DMS153 (cell line): Measurements from ENCODE around the gene TIMELESS.
"Not testable (repeated sequence)": the region's sequence is repeated elsewhere in the genome, so short reads cannot be mapped to it uniquely, and the experiment has no call there.

ENCODE experiments used
- DNase-seq: peaks from one replicate; lab custom pipeline; 2025; lab: John Stamatoyannopoulos, UW

Gene TIMELESS

DNA sequence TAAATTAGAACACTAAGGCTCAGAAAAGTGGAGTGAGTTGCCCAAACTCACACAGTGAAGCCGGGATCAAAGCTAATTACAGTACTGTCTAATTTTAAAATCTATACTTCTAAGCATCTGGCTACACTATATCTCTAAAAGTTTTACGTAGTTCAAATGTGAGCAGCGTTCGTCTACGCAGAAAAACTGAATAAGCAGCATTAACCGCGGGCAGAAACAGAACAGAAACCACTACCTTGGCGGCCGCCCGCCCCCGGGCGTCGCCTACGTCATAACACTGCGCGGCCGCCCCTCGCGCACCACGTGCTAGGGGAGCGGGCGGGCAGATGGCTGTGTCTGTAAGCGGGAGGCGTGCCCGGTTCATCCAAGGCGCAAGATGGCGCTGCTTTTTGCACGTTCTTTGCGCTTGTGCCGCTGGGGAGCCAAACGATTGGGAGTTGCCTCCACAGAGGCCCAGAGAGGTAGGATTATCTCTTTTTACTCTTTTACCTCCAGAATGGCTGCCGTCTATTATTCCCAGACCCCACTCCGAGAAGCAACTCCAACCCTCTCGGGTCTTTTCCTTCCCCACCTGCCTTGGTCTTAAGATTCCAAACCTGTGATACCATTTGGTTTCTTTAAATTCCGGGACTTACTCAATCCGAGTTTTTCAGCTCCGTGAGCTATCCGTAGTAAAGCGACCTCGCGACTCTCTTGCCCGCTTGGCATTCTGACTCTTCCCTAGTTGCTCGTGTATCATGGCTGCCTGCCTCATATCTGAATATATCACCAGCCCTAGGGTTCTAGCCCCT lies 19.2 kb upstream of the TIMELESS start, which contains the start of gene SPRYD4:
TSS of gene SPRYD4 (plus strand) at position 363 of the 791 bp plus-strand sequence. CDS start at position 377, 14 bp downstream.
- peak; percentile 87 for DNase-seq

DNA sequence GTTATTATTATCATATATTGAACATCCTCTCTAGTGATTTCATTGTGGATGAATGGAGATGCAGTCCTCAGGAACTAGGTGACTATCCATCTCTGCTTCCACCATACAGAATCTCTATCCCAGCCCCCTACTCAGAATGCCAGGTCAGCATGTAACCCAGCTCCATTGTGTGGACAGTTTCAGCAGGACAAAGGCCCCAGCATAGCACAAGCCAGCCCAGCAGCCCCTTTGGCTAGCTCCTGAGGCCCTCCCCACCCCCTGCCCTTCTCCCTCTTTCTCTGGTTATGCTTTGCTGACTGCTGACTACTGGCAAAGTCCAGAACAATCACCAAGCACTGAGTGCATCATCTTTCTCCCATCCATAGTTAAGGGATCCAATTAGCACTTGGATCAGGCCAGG lies 13.3 kb upstream of the TIMELESS start:
- DNase-seq: no peak

DNA sequence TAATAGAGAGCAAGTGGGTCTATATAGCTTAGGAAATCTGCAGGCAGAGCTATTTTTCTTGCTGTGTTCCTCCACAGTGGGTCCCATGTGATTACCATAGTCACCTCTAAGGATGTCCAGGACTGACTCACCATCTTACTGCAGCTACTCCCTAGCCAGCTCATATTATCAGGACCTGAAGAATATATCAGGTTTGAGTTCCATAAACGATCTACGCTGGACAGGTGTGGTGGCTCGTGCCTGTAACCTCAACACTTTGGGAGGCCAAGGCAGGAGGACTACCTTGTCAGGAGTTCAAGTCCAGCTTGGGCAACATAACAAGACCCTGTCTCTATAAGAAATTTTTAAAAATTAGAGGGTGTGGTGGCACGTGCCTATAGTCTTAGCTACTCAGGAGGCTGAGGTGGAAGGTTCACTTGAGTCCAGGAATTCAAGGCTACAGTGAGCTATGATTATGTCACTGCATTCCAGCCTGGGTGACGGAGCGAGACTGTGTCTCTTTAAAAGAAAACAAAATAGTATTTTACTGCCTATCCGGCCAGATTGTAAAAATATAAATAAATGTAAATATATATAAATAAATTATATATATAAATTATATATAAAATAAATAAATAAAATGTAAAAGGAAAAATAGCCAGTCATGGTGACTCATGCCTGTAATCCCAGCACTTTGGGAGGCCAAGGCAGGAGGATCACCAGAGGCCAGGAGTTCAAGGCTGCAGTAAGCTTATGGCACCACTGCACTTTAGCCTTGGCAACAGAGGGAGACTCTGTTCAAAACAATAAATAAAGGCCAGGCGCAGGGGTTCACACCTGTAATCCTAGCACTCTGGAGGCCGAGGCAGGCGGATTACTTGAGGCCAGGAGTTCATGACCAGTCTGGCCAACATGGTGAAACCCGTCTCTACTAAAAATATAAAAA lies 12.3 kb upstream of the TIMELESS start:
- DNase-seq: no peak

DNA sequence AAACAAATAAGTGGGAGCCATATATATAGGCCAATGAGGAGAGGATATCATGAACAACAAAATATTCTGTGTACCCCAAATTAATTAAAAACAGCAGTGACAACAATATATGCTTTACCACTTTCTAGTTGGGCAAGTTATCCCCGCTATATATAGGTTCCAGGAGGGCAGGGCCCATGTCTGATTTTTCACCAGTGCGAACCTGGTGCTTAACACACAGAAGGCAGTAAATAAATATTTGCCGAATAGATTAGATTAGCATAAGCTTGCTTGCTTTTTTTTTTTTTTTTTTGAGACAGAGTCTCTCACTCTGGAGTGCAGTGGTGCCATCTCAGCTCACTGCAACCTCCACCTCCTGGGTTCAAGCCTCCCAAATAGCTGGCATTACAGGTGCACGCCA lies 8.6 kb upstream of the TIMELESS start:
- no peak for DNase-seq

DNA sequence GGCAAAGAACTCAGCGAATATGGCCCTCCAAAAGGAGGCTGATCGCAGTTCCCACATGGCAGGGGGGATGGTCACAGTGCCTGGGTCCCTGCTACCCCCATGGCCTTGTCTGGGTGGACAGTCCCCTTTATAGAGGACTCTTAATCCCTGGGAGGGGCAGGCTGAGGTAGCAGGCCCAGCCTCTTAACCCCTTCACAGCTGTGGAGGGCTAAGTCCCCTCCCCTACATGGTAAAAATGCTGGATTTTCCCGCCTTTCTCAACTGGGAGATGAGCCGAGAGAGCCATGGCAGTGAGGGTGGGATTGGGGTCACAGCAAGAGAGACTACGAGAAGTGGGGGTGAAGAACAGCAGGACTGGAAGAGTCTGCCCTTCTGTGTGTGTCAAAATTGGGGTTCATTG lies 5.3 kb upstream of the TIMELESS start, which contains the start of gene MIP:
TSS of gene MIP (minus strand) at position 101 of the 400 bp plus-strand sequence. CDS start at position 57, 44 bp downstream.
- no peak for DNase-seq

DNA sequence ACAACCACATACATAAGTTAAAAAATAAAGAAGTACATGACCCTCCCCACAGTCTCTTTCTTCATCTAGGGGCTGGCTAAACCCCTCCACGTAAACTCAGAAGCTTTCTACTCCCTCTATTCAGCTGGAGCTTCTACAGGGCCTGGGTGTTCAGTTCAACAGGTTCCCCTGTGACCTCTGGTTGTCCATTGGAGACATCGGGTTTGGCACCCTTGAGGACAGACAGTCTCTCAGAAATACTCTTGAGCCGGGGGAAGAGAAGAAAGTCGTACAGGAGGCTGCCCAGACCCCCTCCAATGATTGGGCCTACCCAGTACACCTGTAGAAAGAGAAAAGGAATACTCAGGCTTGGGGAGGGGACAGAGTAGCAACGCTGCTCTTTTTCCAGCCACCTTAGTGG lies 1.9 kb upstream of the TIMELESS start:
- no peak for DNase-seq

DNA sequence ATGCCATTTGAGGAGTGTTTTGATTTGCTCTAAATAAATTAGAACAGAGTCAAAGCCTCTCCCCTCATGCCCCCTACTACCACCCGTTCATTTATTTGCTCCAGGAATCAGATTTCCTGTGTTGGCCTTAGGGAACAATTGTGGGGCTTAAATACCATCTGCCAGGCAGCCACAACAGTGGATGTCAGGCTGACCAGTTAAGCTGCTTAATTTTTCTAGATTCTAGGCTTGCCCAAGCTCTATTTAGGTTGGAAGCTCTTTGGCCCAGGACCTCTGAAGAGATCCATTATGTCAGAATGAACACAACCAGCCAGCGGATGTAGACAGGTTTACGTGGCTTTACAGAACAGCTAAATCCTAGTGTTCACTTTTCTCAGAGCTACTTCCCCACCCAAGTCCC lies 1.0 kb upstream of the TIMELESS start:
- no peak for DNase-seq

DNA sequence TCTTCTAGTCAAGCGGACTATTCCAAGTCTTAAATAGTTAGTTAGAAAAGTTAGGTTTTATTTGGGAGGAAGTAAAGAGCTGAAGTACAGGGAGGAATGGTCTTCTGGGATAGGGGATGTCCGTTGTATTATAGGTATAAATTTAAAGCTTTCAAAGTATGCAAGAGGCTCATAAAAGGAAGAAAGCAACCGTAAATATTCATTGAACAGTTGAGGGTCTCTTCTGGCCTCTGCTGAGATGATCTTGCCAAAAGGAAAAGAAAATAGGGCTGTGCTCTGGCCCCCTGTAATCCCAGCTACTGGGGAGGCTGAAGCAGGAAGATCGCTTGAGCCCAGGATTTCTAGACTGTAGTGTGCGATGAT lies 377 bp upstream of the TIMELESS start:
- DNase-seq: no peak

DNA sequence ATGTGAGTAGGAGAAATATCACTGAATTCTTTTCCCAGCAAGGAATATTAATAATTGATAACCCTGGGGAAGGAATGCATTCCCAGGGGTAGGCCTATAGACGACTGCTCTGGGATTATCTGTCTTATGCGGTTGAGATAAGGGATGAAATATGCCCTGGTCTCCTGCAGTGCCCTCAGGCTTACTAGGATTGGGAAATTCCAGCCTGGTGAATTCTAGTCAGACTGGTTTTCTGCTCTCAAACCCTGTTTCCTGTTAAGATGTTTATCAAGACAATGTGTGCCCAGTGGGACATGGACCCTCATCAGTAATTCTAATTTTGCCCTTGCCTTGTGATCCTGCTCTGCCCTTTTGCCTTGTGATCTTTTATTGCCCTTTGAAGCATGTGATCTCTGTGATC lies 6.0 kb downstream of the TIMELESS start:
- not testable (repeated sequence) for DNase-seq

DNA sequence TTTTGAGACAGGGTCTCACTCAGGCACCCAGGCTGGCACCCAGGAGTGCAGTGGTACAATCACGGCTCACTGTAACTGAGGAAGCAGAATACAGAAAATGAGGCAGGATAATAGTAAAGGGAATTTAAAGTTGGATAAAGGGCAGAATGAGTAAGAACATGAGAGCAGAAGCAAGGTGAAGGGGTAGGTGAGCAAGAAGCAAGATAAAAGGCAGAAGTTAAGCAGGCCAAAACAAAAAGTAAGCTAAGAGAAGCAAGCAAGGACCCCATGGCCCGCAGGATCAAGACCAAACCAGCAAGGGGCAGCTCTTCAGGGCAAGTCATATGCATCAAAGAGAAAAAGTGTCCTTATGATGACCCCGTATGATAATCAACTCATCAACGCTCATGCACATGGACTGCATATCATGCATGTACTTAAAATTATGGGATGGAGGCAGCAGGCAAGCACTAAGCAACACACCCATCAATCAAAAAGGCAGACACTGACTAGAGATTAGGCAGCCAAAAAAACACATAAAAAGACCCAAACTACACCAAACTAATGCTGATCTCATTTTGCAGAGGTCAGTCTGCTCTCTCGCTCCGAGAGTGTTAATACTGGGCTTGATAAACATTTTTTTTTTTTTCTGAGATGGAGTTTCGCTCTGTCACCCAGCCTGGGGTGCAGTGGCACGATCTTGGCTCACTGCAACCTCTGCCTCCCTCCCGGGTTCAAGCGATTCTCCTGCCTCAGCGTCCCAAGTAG lies 11.6 kb downstream of the TIMELESS start:
- DNase-seq: no peak

DNA sequence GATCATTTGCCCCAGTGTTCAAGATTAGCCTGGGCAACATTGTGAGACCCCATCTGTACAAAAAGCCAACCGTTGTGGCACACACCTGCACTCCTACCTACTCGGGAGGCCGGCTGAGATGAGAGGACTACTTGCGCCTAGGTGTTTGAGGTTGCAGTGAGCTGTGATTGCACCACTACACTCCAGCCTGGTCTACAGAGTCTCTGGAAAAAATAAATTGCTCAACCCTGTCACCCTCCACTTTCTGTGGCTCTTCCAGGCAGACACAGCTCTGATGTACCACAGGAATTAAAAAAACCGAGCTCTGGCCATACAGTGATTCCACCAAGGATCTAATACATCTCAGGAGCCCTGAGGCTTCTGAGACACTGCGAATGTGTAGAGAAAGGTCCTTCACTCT lies 14.4 kb downstream of the TIMELESS start:
- DNase-seq: no peak

DNA sequence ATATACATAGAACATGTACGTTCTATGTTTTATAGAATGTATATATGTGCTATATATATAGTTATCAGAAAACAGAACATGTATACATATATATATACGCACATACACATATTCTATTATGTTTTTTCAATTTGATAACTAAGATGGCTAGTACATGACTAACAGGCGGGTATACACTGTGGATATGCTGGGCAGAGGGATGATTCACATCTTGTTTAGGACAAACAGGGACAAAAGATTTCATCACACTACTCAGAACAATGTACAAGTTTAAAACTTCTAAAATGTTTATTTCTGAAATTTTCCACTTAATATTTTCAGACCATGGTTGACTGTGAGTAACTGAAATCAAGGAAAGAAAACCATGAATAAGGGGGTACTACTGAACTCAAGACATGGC lies 17.4 kb downstream of the TIMELESS start:
- no peak for DNase-seq

DNA sequence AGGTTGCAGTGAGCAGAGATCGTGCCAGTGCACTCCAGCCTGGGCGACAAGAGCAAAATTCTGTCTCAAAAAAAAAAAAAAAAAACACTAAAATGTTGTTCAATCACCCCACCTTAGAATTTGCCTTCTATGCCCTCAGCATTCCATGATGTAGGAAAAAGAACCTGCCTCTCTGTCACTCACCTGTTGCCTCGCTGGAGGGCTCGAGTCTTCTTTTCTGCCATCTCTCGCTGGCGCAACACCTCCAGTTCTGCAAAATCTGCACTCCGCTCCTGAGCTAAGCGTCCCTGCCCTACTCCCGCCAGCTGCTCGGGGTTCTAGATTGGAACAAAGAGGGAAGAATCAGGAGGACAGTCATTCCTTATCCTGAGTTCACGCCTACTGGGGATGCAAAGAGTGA lies 17.9 kb downstream of the TIMELESS start:
- DNase-seq: no peak

DNA sequence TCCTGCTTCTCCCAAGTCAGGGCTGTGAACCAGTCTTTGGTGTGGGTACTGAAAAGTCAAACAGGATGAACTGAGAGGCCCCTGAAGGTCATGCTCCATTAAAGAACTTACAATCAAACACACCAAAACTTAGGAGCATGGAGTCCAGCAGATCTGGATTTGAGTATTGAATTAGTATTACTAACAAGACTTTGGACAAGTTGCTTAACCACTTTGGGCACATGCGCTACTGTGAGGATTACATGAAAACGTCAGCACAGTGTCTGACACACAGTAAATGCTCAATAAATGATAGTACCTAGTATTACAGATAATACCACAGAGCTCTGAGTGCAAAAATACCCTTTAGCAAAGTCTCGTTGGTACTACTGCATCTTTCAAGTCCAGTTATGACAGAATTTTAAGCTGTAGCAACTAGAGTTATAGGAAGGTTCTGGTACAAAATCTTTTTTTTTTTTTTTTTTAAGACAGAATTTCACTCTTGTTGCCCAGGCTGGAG lies 23.2 kb downstream of the TIMELESS start:
- no peak for DNase-seq

DNA sequence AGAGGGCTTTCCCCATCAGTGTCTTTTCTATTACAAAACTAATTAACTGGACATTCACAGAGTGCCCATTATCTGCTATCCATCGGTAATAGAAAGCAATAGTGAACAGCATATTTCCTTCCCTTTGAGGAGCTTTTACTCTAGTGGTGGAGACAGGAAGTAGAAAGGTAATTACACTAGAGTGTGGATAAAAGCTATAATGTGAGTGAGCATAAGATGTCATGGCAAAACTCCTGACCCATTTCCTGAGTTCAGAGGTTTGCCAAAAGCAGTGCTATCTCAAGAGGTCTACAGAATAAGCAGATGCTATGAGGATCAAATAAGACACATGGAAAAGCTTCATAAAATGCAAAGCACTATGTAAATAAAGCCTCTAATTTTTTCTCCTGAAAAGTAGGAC lies 24.0 kb downstream of the TIMELESS start:
- DNase-seq: peak; percentile 18

DNA sequence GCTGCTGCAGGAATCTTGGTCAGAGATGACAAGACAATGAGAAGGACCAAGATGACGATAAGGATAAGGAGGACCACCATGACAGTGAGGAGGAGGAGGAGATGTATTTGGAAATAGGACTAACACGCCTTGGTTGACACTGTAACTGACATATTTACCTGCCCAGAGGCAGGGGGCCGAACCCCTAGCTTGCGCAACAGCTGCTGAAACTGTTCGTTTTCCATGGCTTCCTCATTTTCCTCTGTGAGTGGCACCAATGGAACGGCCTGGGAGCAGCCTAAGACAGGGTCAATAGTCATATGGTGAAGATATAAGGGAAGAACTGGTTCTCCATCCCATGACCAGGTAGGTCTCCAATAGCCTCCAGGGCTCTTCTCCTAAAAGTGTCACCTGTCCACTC lies 28.8 kb downstream of the TIMELESS start:
- DNase-seq: no peak

DNA sequence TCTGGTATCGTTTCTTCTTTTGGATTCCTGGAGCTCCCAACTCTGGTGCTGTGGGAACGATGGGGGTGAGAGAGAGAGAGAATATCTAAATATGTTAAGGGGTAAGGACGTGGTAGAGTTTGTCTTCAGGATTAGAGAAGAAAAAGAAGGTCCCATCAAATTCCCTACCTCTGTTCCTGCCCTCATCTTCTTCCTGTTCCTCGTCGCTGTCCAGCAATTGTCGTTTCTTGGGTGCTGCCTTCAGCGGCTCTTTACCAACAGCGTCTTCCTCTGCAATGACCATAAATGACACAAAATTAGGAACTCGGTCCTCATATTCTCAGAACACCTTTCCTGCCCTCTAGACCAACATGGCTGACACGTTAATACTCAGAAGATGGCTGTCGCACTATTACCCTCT lies 31.5 kb downstream of the TIMELESS start:
- no peak for DNase-seq

DNA sequence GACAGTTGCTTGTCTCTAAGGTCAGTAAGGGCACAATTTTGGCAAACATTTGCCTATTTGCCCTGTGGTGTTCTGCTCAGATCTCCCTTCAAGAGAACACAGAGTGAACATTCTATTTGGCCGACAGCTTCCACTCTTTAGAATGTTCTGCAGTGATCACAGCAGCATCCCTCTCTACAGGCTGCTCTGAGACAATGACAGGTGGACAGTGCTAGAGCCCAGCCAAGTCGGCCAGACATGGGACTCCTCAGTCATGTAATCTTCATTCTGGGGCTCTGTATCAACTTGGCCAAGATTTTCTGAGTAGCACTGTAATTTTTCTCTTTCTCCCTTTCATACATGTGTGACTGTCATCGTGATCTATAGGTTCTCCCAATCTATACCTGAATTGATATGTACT lies 34.8 kb downstream of the TIMELESS start:
- DNase-seq: no peak

DNA sequence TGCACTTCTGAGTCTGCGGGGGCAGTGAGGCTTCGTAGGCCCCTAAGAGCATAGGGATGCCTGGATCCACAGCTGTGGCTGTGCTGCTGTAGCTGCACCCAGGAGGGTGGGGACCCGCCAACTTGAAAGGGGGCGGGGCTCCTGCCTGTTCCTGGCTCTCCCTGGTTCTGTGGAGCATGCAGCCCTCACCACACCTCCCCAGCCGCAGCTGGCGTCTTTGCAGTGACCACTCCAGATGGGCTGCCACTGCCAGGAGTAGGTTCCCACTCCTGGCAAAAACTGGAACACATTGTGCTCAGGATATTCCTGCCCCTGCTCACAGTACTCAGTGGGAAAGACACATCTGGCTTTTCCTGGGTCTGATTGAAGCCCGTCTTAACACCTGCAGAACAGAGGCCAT lies 35.8 kb downstream of the TIMELESS start:
- no peak for DNase-seq

DNA sequence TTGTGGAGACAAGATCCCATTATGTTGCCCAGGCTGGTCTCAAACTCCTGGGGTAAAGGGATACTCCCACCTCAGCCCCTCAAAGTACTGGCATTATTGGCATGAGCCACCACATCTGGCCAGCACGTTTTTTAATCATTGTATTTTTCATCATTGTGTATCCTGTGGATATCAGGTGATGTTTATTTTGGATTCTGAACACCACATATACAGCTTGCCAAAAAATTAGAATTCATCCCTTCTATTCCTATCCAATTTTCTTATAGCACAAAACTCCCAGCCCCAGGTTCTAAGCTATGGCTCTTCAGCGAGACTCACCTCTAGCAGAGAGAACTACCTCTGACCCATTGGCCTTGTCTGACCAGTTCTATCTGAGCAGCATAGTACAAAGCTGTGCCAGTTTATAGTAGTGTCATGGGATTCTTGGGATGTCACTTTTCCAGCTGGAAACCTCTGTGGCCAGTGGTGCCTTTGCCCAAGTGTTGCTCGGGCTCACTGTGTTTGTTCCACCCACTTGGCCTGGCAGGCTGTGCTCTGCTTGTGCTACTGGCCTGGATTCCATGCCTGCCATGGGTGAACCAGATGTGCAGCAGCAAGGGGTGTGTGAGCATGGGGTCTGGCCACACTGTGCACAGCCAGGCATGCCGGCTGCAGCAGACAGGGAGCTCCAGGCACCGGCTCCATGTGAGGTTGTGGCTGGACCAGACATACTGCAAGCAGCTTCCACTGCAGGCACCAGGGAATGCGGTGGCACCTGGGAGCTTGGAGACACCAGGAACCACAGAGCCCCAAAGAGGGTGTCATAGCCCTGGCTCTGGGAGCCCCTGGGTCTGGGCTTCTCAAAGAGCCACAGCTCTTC lies 37.2 kb downstream of the TIMELESS start:
- no peak for DNase-seq

DNA sequence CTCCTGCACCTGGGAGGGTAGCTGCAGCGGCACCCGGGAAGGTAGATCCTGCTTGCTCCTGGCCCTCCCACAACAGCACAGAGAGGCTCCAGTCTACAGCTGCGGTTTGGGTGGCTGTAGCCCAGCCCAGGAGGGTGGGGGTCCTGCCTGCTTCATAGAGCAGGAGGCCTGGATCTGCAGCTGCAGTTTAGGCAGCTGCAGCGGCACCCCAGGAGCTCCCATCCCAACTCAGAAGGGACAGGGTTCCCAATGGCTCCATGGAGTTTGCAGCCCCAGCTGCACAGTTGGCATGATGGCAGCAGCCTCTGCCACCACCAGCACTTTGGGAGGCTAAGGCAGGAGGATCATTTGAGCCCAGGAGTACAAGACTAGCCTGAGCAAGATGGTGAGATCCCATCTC lies 38.5 kb downstream of the TIMELESS start:
- no peak for DNase-seq
